Measurements from ENCODE around the gene CPT1B.
A peak's percentile ranks its signal among the peaks of the same experiment; 100 is the strongest.

The CPT1B gene

DNA sequence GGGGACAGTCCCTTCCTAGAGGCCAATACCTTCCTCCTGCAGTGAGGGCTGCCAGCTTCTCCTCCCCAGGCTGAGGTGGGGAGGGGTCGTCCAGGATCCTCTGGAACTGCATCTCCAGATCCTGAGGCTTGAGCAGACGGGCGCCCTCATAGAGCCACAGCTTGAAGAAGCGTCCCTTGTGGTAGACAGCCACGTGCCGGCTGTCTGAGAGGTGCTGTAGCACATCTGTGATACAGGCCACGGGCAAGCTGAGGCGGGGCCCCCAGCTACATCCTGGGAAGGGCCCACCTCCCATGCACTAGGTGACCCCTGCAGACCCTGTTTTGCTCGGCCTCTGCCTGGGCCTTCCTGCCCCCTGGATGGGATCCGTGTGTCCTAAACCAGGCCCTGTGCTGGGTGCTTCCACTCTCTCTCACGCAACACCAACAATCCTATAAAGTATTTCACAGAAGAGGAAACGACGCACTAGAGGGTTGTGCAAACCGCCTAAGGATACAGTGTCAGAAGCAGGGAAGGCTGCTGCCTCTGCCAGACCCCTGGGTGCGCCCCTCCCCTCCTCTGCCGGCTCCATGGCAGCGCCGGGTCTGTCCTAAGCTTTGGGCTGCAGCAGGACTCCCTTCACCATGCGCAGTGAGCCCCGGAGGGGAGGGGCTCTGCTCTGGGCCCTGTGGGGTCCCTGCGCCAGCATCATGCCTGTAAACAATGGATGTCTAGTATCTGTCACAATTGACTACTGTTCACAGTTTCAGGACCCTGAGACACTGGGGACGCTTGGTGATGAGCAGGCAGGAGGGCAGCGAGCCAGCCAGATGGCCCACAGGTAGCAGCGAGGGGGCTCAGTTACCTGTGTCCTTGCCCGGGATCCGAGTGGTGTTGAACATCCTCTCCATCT, 4.5 kb downstream of the CPT1B start:
- Histone ChIP-seq H3K4me3 (ENCODE audit: low read length in 2 of 2) (no peak overlapping the region), H3K18ac (ENCODE audit: low read length) (no peak overlapping the region), H3K79me1 (ENCODE audit: low read depth, low read length) (peaks cover 4% of the 10 kb centered on the region), H4K8ac (ENCODE audit: low read depth, low read length) (no peak overlapping the region), H3K4me2 (ENCODE audit: insufficient read depth, low read length, poor library complexity, severe bottlenecking) (no peak overlapping the region), H3K14ac (ENCODE audit: low read length) (no peak overlapping the region), H2AFZ (ENCODE audit: low read length) (no peak overlapping the region), H3K23ac (ENCODE audit: low read depth, low read length, poor library complexity) (peak overlapping the region; percentile 52), H3K4ac (ENCODE audit: low read length) (peak overlapping the region; percentile 37), H2AK5ac (ENCODE audit: low read depth, low read length) (no peak overlapping the region), H3K4me1 (ENCODE audit: control insufficient read depth in 2 of 2, insufficient read depth in 1 of 2, low read depth in 1 of 2, low read length in 2 of 2) (no peaks in the 10 kb centered on the region), H3K9me3 (replicated peaks in 1 of 2; ENCODE audit: control insufficient read depth in 2 of 2, insufficient read depth in 1 of 2, low read depth in 1 of 2, low read length in 2 of 2) (no peaks in the 10 kb centered on the region), H3K27ac (replicated peaks; ENCODE audit: low read length) (no peak overlapping the region), H2BK120ac (ENCODE audit: low read depth, low read length) (no peak overlapping the region), H2BK12ac (ENCODE audit: low read length) (no peak overlapping the region), H3K27me3 (ENCODE audit: control insufficient read depth in 3 of 3, insufficient read depth in 3 of 3, low read depth in 1 of 3, low read length in 3 of 3) (no peaks in the 10 kb centered on the region), H2BK5ac (ENCODE audit: low read length) (no peak overlapping the region), H2BK15ac (ENCODE audit: low read length) (no peak overlapping the region), H4K91ac (ENCODE audit: low read depth, low read length, poor library complexity) (no peak overlapping the region), H3K9ac (ENCODE audit: low read depth, low read length, poor library complexity) (no peak overlapping the region), H3K36me3 (replicated peaks in 1 of 2; ENCODE audit: control insufficient read depth in 2 of 2, insufficient read depth in 2 of 2, low read length in 2 of 2) (peaks cover 67 to 75% of the 10 kb centered on the region in 2 donors)
- no peak for DNase-seq (ENCODE audit: low spot score)
- no CpG with 5 or more reads among the region's 26 CpGs for WGBS, 2 donors (ENCODE audit: extremely low coverage in 2 of 2, insufficient read length in 2 of 2, insufficient replicate concordance in 1 of 2)

DNA sequence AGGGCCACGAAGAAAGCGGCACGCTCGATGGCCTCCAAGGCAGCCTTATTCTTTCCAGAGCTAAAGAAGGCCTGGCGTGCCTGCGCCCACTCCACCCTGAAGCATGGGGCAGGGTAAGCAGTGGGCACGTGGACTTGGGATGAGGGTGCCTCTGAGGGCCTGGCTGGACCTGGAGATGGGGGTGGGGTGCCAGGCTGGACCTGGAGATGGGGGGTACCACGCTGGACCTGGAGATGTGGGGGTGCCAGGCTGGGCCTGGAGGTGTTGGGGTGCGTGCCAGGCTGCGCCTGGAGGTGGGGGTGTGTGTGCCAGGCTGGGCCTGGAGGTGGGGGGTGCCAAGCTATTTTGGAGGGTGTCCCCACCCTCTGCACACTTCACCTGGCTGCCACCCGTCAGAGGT, 5.3 kb downstream of the CPT1B start:
- H2BK12ac ChIP-seq (ENCODE audit: low read length), result no peak overlapping the region
- peak overlapping the region; percentile 52 for H3K23ac ChIP-seq (ENCODE audit: low read depth, low read length, poor library complexity)
- no peak overlapping the region for H3K9ac ChIP-seq (ENCODE audit: low read depth, low read length, poor library complexity)
- no peaks in the 10 kb centered on the region for H3K4me1 ChIP-seq (ENCODE audit: control insufficient read depth in 2 of 2, insufficient read depth in 1 of 2, low read depth in 1 of 2, low read length in 2 of 2)
- H3K9me3 ChIP-seq (replicated peaks in 1 of 2; ENCODE audit: control insufficient read depth in 2 of 2, insufficient read depth in 1 of 2, low read depth in 1 of 2, low read length in 2 of 2), result no peaks in the 10 kb centered on the region
- peak overlapping the region; percentile 37 for H3K4ac ChIP-seq (ENCODE audit: low read length)
- H2BK15ac ChIP-seq (ENCODE audit: low read length), result no peak overlapping the region
- H4K91ac ChIP-seq (ENCODE audit: low read depth, low read length, poor library complexity), result no peak overlapping the region
- H3K4me3 ChIP-seq (ENCODE audit: low read length in 2 of 2), result peak overlapping the region in 1 of 2 donors; percentile 22
- no peak overlapping the region for H2BK120ac ChIP-seq (ENCODE audit: low read depth, low read length)
- H3K4me2 ChIP-seq (ENCODE audit: insufficient read depth, low read length, poor library complexity, severe bottlenecking), result no peak overlapping the region
- no peak overlapping the region for H3K27ac ChIP-seq (replicated peaks; ENCODE audit: low read length)
- H2BK5ac ChIP-seq (ENCODE audit: low read length), result peak overlapping the region; percentile 22
- H2AFZ ChIP-seq (ENCODE audit: low read length), result no peak overlapping the region
- peaks cover 70 to 75% of the 10 kb centered on the region in 2 donors for H3K36me3 ChIP-seq (replicated peaks in 1 of 2; ENCODE audit: control insufficient read depth in 2 of 2, insufficient read depth in 2 of 2, low read length in 2 of 2)
- H3K79me1 ChIP-seq (ENCODE audit: low read depth, low read length), result peaks cover 4% of the 10 kb centered on the region
- H3K27me3 ChIP-seq (ENCODE audit: control insufficient read depth in 3 of 3, insufficient read depth in 3 of 3, low read depth in 1 of 3, low read length in 3 of 3), result no peaks in the 10 kb centered on the region
- H3K14ac ChIP-seq (ENCODE audit: low read length), result no peak overlapping the region
- peak overlapping the region; percentile 92 for H4K8ac ChIP-seq (ENCODE audit: low read depth, low read length)
- H3K18ac ChIP-seq (ENCODE audit: low read length), result no peak overlapping the region
- no peak overlapping the region for H2AK5ac ChIP-seq (ENCODE audit: low read depth, low read length)
- no peak for DNase-seq (ENCODE audit: low spot score)
- WGBS, 2 donors (ENCODE audit: extremely low coverage in 2 of 2, insufficient read length in 2 of 2, insufficient replicate concordance in 1 of 2), result no CpG with 5 or more reads among the region's 11 CpGs

DNA sequence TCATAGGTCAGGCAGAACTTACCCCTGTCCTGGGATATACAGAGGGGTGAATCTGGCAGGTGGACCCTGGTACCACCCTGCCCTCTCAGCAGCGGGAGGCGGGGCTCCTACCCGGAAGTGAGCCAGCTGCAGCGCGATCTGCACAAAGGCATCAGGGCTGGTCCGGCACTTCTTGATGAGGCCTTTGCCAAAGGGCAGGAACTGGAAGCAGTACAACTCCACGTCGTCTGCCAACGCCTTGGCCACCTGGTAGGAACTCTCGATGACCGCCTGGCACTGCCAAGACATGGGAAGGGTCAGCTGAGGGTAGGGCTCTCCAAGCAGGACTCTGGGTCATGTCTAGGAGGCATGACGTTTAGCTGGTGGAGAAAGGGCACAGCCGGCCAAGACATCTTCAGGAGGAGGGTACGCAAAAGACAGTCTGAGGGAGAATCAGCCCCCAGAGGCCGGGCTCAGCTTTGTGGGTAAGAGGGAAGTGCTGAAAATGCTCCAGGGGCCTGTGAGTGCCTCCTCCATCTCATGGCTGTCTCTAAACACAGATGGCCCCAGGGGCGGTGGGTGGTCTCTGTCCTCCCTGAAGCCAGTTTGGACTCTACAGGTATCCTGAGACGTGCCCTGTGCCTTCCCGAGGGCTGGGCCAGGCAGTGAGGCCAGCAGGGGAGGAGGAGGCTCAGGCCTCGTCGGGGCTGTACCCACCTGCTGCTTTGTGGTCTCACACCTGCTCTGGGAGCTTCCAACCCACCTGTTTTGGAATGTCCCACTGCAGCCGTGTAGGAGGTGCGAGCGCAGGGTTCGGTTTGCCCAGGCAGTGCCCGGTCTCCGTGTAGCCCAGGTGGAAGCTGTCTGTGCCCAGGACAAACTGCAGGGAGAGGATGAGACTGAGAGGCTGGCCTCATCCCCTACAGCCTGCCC, 6.7 kb downstream of the CPT1B start:
- DNase-seq (ENCODE audit: low spot score), result no peak
- H3K9me3 ChIP-seq (replicated peaks in 1 of 2; ENCODE audit: control insufficient read depth in 2 of 2, insufficient read depth in 1 of 2, low read depth in 1 of 2, low read length in 2 of 2), result no peaks in the 10 kb centered on the region
- no peak overlapping the region for H4K91ac ChIP-seq (ENCODE audit: low read depth, low read length, poor library complexity)
- no peak overlapping the region for H2BK5ac ChIP-seq (ENCODE audit: low read length)
- H2BK120ac ChIP-seq (ENCODE audit: low read depth, low read length), result no peak overlapping the region
- no peaks in the 10 kb centered on the region for H3K4me1 ChIP-seq (ENCODE audit: control insufficient read depth in 2 of 2, insufficient read depth in 1 of 2, low read depth in 1 of 2, low read length in 2 of 2)
- WGBS, 2 donors (ENCODE audit: extremely low coverage in 2 of 2, insufficient read length in 2 of 2, insufficient replicate concordance in 1 of 2), result no CpG with 5 or more reads among the region's 26 CpGs
- no peak overlapping the region for H3K4me2 ChIP-seq (ENCODE audit: insufficient read depth, low read length, poor library complexity, severe bottlenecking)
- H3K27ac ChIP-seq (replicated peaks; ENCODE audit: low read length), result no peak overlapping the region
- H2BK12ac ChIP-seq (ENCODE audit: low read length), result no peak overlapping the region
- peaks cover 63 to 72% of the 10 kb centered on the region in 2 donors for H3K36me3 ChIP-seq (replicated peaks in 1 of 2; ENCODE audit: control insufficient read depth in 2 of 2, insufficient read depth in 2 of 2, low read length in 2 of 2)
- no peak overlapping the region for H2AK5ac ChIP-seq (ENCODE audit: low read depth, low read length)
- H3K9ac ChIP-seq (ENCODE audit: low read depth, low read length, poor library complexity), result no peak overlapping the region
- H4K8ac ChIP-seq (ENCODE audit: low read depth, low read length), result no peak overlapping the region
- no peaks in the 10 kb centered on the region for H3K27me3 ChIP-seq (ENCODE audit: control insufficient read depth in 3 of 3, insufficient read depth in 3 of 3, low read depth in 1 of 3, low read length in 3 of 3)
- H3K4ac ChIP-seq (ENCODE audit: low read length), result no peak overlapping the region
- no peak overlapping the region for H3K4me3 ChIP-seq (ENCODE audit: low read length in 2 of 2)
- H2BK15ac ChIP-seq (ENCODE audit: low read length), result no peak overlapping the region
- H3K18ac ChIP-seq (ENCODE audit: low read length), result no peak overlapping the region
- H3K14ac ChIP-seq (ENCODE audit: low read length), result no peak overlapping the region
- H3K23ac ChIP-seq (ENCODE audit: low read depth, low read length, poor library complexity), result peak overlapping the region; percentile 40
- peaks cover 4% of the 10 kb centered on the region for H3K79me1 ChIP-seq (ENCODE audit: low read depth, low read length)
- H2AFZ ChIP-seq (ENCODE audit: low read length), result no peak overlapping the region

DNA sequence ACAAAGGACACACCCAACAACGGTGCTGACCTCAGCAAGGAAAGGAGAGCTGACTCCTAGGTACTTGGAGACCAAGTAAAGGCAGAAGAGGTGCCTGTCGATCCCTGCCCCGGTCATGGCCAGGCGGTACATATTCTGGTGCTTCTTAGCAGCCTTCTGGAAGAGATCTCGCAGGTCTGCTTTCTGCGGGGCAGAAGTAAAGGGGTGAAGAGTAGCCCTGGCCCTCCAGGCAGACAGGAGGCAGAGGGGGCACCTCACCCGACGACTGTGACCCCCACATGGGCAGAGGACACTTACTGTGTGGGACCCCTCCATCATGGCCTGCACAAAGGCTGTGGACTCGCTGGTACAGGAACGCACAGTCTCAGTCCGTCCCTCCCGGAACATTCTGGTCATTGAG, 7.4 kb downstream of the CPT1B start:
- H3K23ac ChIP-seq (ENCODE audit: low read depth, low read length, poor library complexity), result no peak overlapping the region
- H4K91ac ChIP-seq (ENCODE audit: low read depth, low read length, poor library complexity), result no peak overlapping the region
- H3K4ac ChIP-seq (ENCODE audit: low read length), result no peak overlapping the region
- H3K79me1 ChIP-seq (ENCODE audit: low read depth, low read length), result peaks cover 1% of the 10 kb centered on the region
- no peak overlapping the region for H3K27ac ChIP-seq (replicated peaks; ENCODE audit: low read length)
- no peak overlapping the region for H2BK12ac ChIP-seq (ENCODE audit: low read length)
- H3K27me3 ChIP-seq (ENCODE audit: control insufficient read depth in 3 of 3, insufficient read depth in 3 of 3, low read depth in 1 of 3, low read length in 3 of 3), result no peaks in the 10 kb centered on the region
- no peak overlapping the region for H3K9ac ChIP-seq (ENCODE audit: low read depth, low read length, poor library complexity)
- no peak overlapping the region for H2BK5ac ChIP-seq (ENCODE audit: low read length)
- H3K9me3 ChIP-seq (replicated peaks in 1 of 2; ENCODE audit: control insufficient read depth in 2 of 2, insufficient read depth in 1 of 2, low read depth in 1 of 2, low read length in 2 of 2), result no peaks in the 10 kb centered on the region
- H3K14ac ChIP-seq (ENCODE audit: low read length), result no peak overlapping the region
- no peak overlapping the region for H2AFZ ChIP-seq (ENCODE audit: low read length)
- no peak overlapping the region for H2BK120ac ChIP-seq (ENCODE audit: low read depth, low read length)
- no peak overlapping the region for H2BK15ac ChIP-seq (ENCODE audit: low read length)
- H3K4me3 ChIP-seq (ENCODE audit: low read length in 2 of 2), result no peak overlapping the region
- DNase-seq (ENCODE audit: low spot score), result no peak
- no CpG with 5 or more reads among the region's 12 CpGs for WGBS, 2 donors (ENCODE audit: extremely low coverage in 2 of 2, insufficient read length in 2 of 2, insufficient replicate concordance in 1 of 2)
- H2AK5ac ChIP-seq (ENCODE audit: low read depth, low read length), result no peak overlapping the region
- no peak overlapping the region for H3K4me2 ChIP-seq (ENCODE audit: insufficient read depth, low read length, poor library complexity, severe bottlenecking)
- H4K8ac ChIP-seq (ENCODE audit: low read depth, low read length), result no peak overlapping the region
- H3K36me3 ChIP-seq (replicated peaks in 1 of 2; ENCODE audit: control insufficient read depth in 2 of 2, insufficient read depth in 2 of 2, low read length in 2 of 2), result peaks cover 56 to 72% of the 10 kb centered on the region in 2 donors
- H3K18ac ChIP-seq (ENCODE audit: low read length), result no peak overlapping the region
- H3K4me1 ChIP-seq (ENCODE audit: control insufficient read depth in 2 of 2, insufficient read depth in 1 of 2, low read depth in 1 of 2, low read length in 2 of 2), result no peaks in the 10 kb centered on the region
